H1 (cell line): ENCODE measurements around the gene CPED1. TPM values are rescaled to one million over a fixed set of nuclear protein-coding genes. Genes with fewer than 3 reads are reported as not detected.

ENCODE experiments used
- CTCF ChIA-PET: fragments of 300-600 bp; sonication (Branson Sonifier 250); formaldehyde crosslinking; loops from one replicate; lab custom pipeline; 2021; ENCODE audit not compliant: partially characterized antibody; lab: Charles Lee
- POLR2A ChIA-PET: fragments of 300-600 bp; sonication (Branson Sonifier 250); formaldehyde crosslinking; loops from one replicate; lab custom pipeline; 2021; ENCODE audit warnings: inconsistent platforms; ENCODE audit not compliant: partially characterized antibody; lab: Charles Lee
- DNase-seq, 2 experiments: peaks; one replicate each; pipeline versions ENCODE4 v3.0.0 to v3.0.0-alpha.2; 2010 to 2022; ENCODE audit warnings: low spot score in 2 of 2, low read depth in 1 of 2, mixed read lengths in 1 of 2
- FAIRE-seq: peaks from 2 replicates; lab custom pipeline; 2011; peaks lifted over from hg19 to GRCh38; lab: Jason Lieb, UNC
- H2AFZ ChIP-seq: 2 replicates; pipeline ENCODE4 v1.8.1; 2012; ENCODE audit warnings: low read length, inconsistent platforms
- H2AK5ac ChIP-seq: 2 replicates; pipeline ENCODE4 v1.6.1; 2013; ENCODE audit warnings: low read depth, low read length
- H2BK120ac ChIP-seq: replicated peaks from 2 replicates; pipeline ENCODE3; 2013; ENCODE audit warnings: low read depth, low read length, inconsistent platforms
- H2BK12ac ChIP-seq: 2 replicates; pipeline ENCODE4 v1.6.1; 2013; ENCODE audit warnings: low read depth, low read length
- H2BK15ac ChIP-seq: 2 replicates; pipeline ENCODE4 v1.6.1; 2013; ENCODE audit warnings: low read length
- H2BK20ac ChIP-seq: 2 replicates; pipeline ENCODE4 v1.6.1; 2013; ENCODE audit warnings: low read length
- H2BK5ac ChIP-seq: 2 replicates; pipeline ENCODE4 v1.6.1; 2013; ENCODE audit warnings: low read depth, low read length
- H3K14ac ChIP-seq: 2 replicates; pipeline ENCODE4 v1.6.1; 2013; ENCODE audit warnings: inconsistent platforms; ENCODE audit not compliant: insufficient read length
- H3K18ac ChIP-seq: 2 replicates; pipeline ENCODE4 v1.6.1; 2013; ENCODE audit warnings: low read length; ENCODE audit errors: extremely low read depth
- H3K23ac ChIP-seq: 2 replicates; pipeline ENCODE4 v1.6.1; 2013; ENCODE audit warnings: inconsistent platforms; ENCODE audit not compliant: insufficient read length
- H3K23me2 ChIP-seq: 2 replicates; pipeline ENCODE4 v1.6.1; 2013; ENCODE audit warnings: low read depth, low read length
- H3K27ac ChIP-seq: 2 replicates; pipeline ENCODE4 v1.6.1; 2011; ENCODE audit warnings: low read depth, low read length, inconsistent platforms
- H3K27me3 ChIP-seq, 4 experiments: replicated peaks in 1 of 4; 1 replicate in 1 of 4; 2 replicates in 3 of 4; pipeline versions ENCODE4 v1.6.1 to v1.8.1; 2011 to 2013; ENCODE audit warnings: low read length in 3 of 4, mild to moderate bottlenecking in 3 of 4, inconsistent platforms in 2 of 4, mixed read lengths in 2 of 4, moderate library complexity in 1 of 4; ENCODE audit not compliant: control insufficient read depth in 3 of 4, insufficient read depth in 3 of 4; ENCODE audit errors: extremely low read depth in 1 of 4
- H3K36me3 ChIP-seq, 4 experiments: 2 replicates each; pipeline versions ENCODE4 v1.6.1 to v1.8.1; 2011 to 2013; ENCODE audit warnings: mild to moderate bottlenecking in 4 of 4, low read length in 3 of 4, moderate library complexity in 2 of 4, control low read depth in 1 of 4, inconsistent platforms in 1 of 4; ENCODE audit not compliant: insufficient read depth in 4 of 4, control insufficient read depth in 2 of 4
- H3K4ac ChIP-seq: replicated peaks from 2 replicates; pipeline ENCODE3; 2013; ENCODE audit warnings: low read length, low read depth, mixed read lengths, inconsistent platforms; ENCODE audit not compliant: insufficient read length
- H3K4me1 ChIP-seq, 4 experiments: replicated peaks in 1 of 4; 1 replicate in 1 of 4; 2 replicates in 3 of 4; pipeline versions ENCODE4 v1.6.1 to v1.8.1; 2011 to 2013; ENCODE audit warnings: low read length in 3 of 4, inconsistent platforms in 2 of 4, mixed read lengths in 1 of 4; ENCODE audit not compliant: insufficient read depth in 4 of 4, control insufficient read depth in 3 of 4
- H3K4me2 ChIP-seq, 2 experiments: 2 replicates each; pipeline versions ENCODE4 v1.6.1 to v1.8.1; 2011 to 2013; ENCODE audit warnings: low read depth in 2 of 2, low read length in 2 of 2, control low read depth in 1 of 2, inconsistent platforms in 1 of 2, mild to moderate bottlenecking in 1 of 2; ENCODE audit not compliant: insufficient read depth in 1 of 2
- H3K4me3 ChIP-seq, 4 experiments: fragments of 200-600, 300-600 bp in 1 of 4; sonication (generic), shearing (Covaris generic), sonication (Bioruptor Twin) in 1 of 4; 2 replicates each; pipeline versions ENCODE4 v1.5.1 to v1.8.1; 2011 to 2016; ENCODE audit warnings: low read length in 4 of 4, low read depth in 3 of 4, control low read depth in 2 of 4, inconsistent platforms in 2 of 4, mild to moderate bottlenecking in 2 of 4, mixed read lengths in 1 of 4, moderate library complexity in 1 of 4; ENCODE audit not compliant: insufficient read depth in 2 of 4; ENCODE audit errors: extremely low read depth in 1 of 4
- H3K56ac ChIP-seq: replicated peaks from 2 replicates; pipeline ENCODE3; 2013; ENCODE audit warnings: low read depth, mild to moderate bottlenecking, mixed read lengths, low read length, inconsistent platforms; ENCODE audit not compliant: insufficient read length
- H3K79me1 ChIP-seq: 2 replicates; pipeline ENCODE4 v1.6.1; 2013; ENCODE audit warnings: low read depth, low read length, control low read depth
- H3K79me2 ChIP-seq, 2 experiments: 2 replicates each; pipeline versions ENCODE4 v1.6.1 to v1.8.1; 2012 to 2013; ENCODE audit warnings: low read length in 2 of 2, mild to moderate bottlenecking in 2 of 2, inconsistent platforms in 1 of 2; ENCODE audit not compliant: insufficient read depth in 2 of 2, control insufficient read depth in 1 of 2
- H3K9ac ChIP-seq, 4 experiments: replicated peaks in 1 of 4; 1 replicate in 1 of 4; 2 replicates in 3 of 4; pipeline versions ENCODE4 v1.6.1 to v1.8.1; 2011 to 2013; ENCODE audit warnings: low read depth in 3 of 4, low read length in 3 of 4, control low read depth in 2 of 4, mild to moderate bottlenecking in 2 of 4, moderate library complexity in 2 of 4, inconsistent platforms in 1 of 4; ENCODE audit errors: extremely low read depth in 1 of 4
- H3K9me3 ChIP-seq, 2 experiments: 2 replicates each; pipeline versions ENCODE4 v1.6.1 to v1.8.1; 2012 to 2013; ENCODE audit warnings: mild to moderate bottlenecking in 2 of 2, moderate library complexity in 2 of 2, control low read depth in 1 of 2, inconsistent platforms in 1 of 2, low read depth in 1 of 2, low read length in 1 of 2, mixed read lengths in 1 of 2; ENCODE audit not compliant: insufficient read depth in 2 of 2
- H4K20me1 ChIP-seq, 2 experiments: replicated peaks in 1 of 2; 2 replicates each; pipeline versions ENCODE3 to v1.8.1; 2011 to 2013; ENCODE audit warnings: inconsistent platforms in 2 of 2, low read length in 2 of 2, mild to moderate bottlenecking in 1 of 2; ENCODE audit not compliant: insufficient read depth in 2 of 2, control insufficient read depth in 1 of 2
- H4K5ac ChIP-seq: 2 replicates; pipeline ENCODE4 v1.6.1; 2013; ENCODE audit warnings: low read length, low read depth, mixed read lengths, inconsistent platforms; ENCODE audit not compliant: insufficient read length
- H4K8ac ChIP-seq: 2 replicates; pipeline ENCODE4 v1.8.0; 2013; ENCODE audit warnings: mild to moderate bottlenecking, moderate library complexity, low read length, inconsistent platforms; ENCODE audit not compliant: insufficient read depth; ENCODE audit errors: extremely low read depth
- H4K91ac ChIP-seq: replicated peaks from 2 replicates; pipeline ENCODE3; 2013; ENCODE audit warnings: low read length, mixed read lengths, inconsistent platforms; ENCODE audit not compliant: insufficient read length
- BCL11A ChIP-seq, 2 experiments: IDR thresholded peaks; one replicate each; pipeline ENCODE4 v1.6.1; 2011; ENCODE audit warnings: low read depth in 2 of 2, low read length in 2 of 2, mild to moderate bottlenecking in 2 of 2
- CTBP2 ChIP-seq: IDR thresholded peaks from 2 replicates; pipeline ENCODE4 v1.7.0; 2011; ENCODE audit warnings: borderline replicate concordance, mild to moderate bottlenecking, moderate library complexity, mixed read lengths, low read length; ENCODE audit not compliant: insufficient read depth, insufficient read length
- JUN ChIP-seq: IDR thresholded peaks from 2 replicates; pipeline ENCODE4 v1.6.1; 2011; ENCODE audit warnings: low read depth, mild to moderate bottlenecking, improper control_type of control experiment, low read length
- KDM1A ChIP-seq: fragments of 200-600, 300-600 bp; sonication (generic); IDR thresholded peaks from 2 replicates; pipeline ENCODE4 v1.7.1; 2016; ENCODE audit warnings: mild to moderate bottlenecking, low read length, borderline replicate concordance
- MAX ChIP-seq: IDR thresholded peaks from 2 replicates; pipeline ENCODE4 v1.6.1; 2012; ENCODE audit warnings: inconsistent platforms
- RNF2 ChIP-seq: fragments of 200-900, 300-1000 bp; sonication (generic); IDR thresholded peaks from 2 replicates; pipeline ENCODE4 v1.7.1; 2016; ENCODE audit warnings: borderline replicate concordance, low read depth, mild to moderate bottlenecking, antibody characterized with exemption, low read length; ENCODE audit not compliant: poor library complexity, severe bottlenecking; ENCODE audit errors: missing control alignments
- SIN3A ChIP-seq, 2 experiments: IDR thresholded peaks in 1 of 2; conservative IDR thresholded peaks in 1 of 2; 2 replicates each; pipeline ENCODE4 v1.6.1; 2011 to 2012; ENCODE audit warnings: low read length in 2 of 2, improper control_type of control experiment in 1 of 2, low read depth in 1 of 2, mild to moderate bottlenecking in 1 of 2
- SIRT6 ChIP-seq: IDR thresholded peaks from one replicate; pipeline ENCODE4 v1.7.1; 2012; ENCODE audit warnings: low read length, inconsistent platforms
- SRF ChIP-seq: IDR thresholded peaks from 2 replicates; pipeline ENCODE4 v1.6.1; 2011; ENCODE audit warnings: mild to moderate bottlenecking, low read depth, low read length, moderate library complexity
- SUZ12 ChIP-seq: fragments of 200-600 bp; sonication (generic); IDR thresholded peaks from 2 replicates; pipeline ENCODE4 v1.6.1; 2012; ENCODE audit warnings: mild to moderate bottlenecking, inconsistent platforms, low read length, moderate library complexity, mixed read lengths
- YY1 ChIP-seq: IDR thresholded peaks from 2 replicates; pipeline ENCODE4 v1.6.1; 2011; ENCODE audit warnings: low read depth, mild to moderate bottlenecking, low read length
- ZNF274 ChIP-seq: IDR thresholded peaks from 2 replicates; pipeline ENCODE4 v1.7.0; 2012; ENCODE audit warnings: low read length, borderline replicate concordance; ENCODE audit errors: extremely low read depth
- WGBS, 2 experiments: shearing (Covaris generic) in 1 of 2; methylation state at CpG; one replicate each; pipeline versions ENCODE4 v1.1.6 to v1.1.7; 2013 to 2015; ENCODE audit warnings: low lambda C conversion rate in 2 of 2, mixed read lengths in 2 of 2, inconsistent platforms in 1 of 2, low coverage in 1 of 2, missing lambda C conversion rate in 1 of 2; ENCODE audit not compliant: insufficient replicate concordance in 2 of 2, insufficient coverage in 1 of 2, insufficient read length in 1 of 2; ENCODE audit errors: extremely low coverage in 1 of 2, missing lambda C conversion rate in 1 of 2; 5-methylcytosine and 5-hydroxymethylcytosine counted together
- polyA plus RNA-seq, 7 experiments: library from polyadenylated mRNA; depleted of rRNA in 3 of 7; stranded (reverse) in 5 of 7; unstranded in 2 of 7; fragments of >200 nt in 5 of 7; fragments of 200-250 nt in 2 of 7; gene quantifications; 1 replicate in 5 of 7; 2 replicates in 1 of 7; 4 replicates in 1 of 7; pipeline versions ENCODE4 v1.2.1 to v1.2.3, GENCODE V29; 2011 to 2013; ENCODE audit warnings: missing spikeins in 2 of 7, mixed read lengths in 2 of 7
- total RNA-seq: library from RNA; stranded (reverse); fragmentation: NEBNext Ultra II Directional; extraction: Animal tissue kit (Norgen Biotek cat#: 25700); gene quantifications from 2 replicates; pipeline ENCODE4 v1.2.1, GENCODE V29; 2021

The CPED1 gene
- total and polyA plus RNA-seq, 2 of the 8 experiments (the other 6 are each of a cell fraction or from before 2014, with no cell fraction given), result 0.08 to 0.39 TPM

- ChIA-PET CTCF (interaction anchor here (0.9 to 3.3 kb wide), 3 partner anchors 15 to 97 kb away, joined by 3 to 16 read pairs (median 4); partner anchors contain the start of gene CPED1), POLR2A (interaction anchor here (0.9 kb wide), 1 partner anchor 100 kb away, joined by 4 read pairs; no protein-coding TSS in a partner anchor)
- Histone ChIP-seq H2BK20ac (no peak overlapping the region), H4K20me1 (no peaks in the 10 kb centered on the region), H3K4ac (no peak overlapping the region), H3K79me2 (no peaks in the 10 kb centered on the region), H4K5ac (no peak overlapping the region), H3K14ac (no peak overlapping the region), H2BK5ac (no peak overlapping the region), H2AFZ (no peak overlapping the region), H2AK5ac (no peak overlapping the region), H3K27ac (no peak overlapping the region), H3K4me2 (no peak overlapping the region), H3K9me3 (no peaks in the 10 kb centered on the region), H2BK15ac (no peak overlapping the region), H2BK12ac (no peak overlapping the region), H3K4me1 (peaks cover 0 to 2% (median 0%) of the 10 kb centered on the region in 4 experiments; a peak in 3 of 7 replicates), H3K27me3 (no peaks in the 10 kb centered on the region), H3K79me1 (no peaks in the 10 kb centered on the region), H3K18ac (no peak overlapping the region), H4K8ac (no peak overlapping the region), H3K23me2 (no peaks in the 10 kb centered on the region), H2BK120ac (no peak overlapping the region), H3K36me3 (no peaks in the 10 kb centered on the region), H3K23ac (no peak overlapping the region), H4K91ac (no peak overlapping the region), H3K4me3 (no peak overlapping the region), H3K56ac (no peak overlapping the region), H3K9ac (no peak overlapping the region)
- no peak for DNase-seq
- WGBS, 2 experiments, result 89% methylated on average over 2 of the region's 2 CpGs; no CpG with 5 or more reads in 1 of the 2 experiments
- FAIRE-seq, result no peak
- no peak for TF ChIP-seq BCL11A (IDR thresholded peaks at IDR 0.05; ENCODE audit: low read depth in 2 of 2, low read length in 2 of 2)
- TF ChIP-seq YY1, result no peak
- TF ChIP-seq SIN3A (conservative IDR thresholded peaks at IDR 0.05 in 1 of 2, IDR thresholded peaks at IDR 0.05 in 1 of 2; ENCODE audit: low read depth in 1 of 2, low read length in 2 of 2), result no peak
- no peak for TF ChIP-seq ZNF274
- TF ChIP-seq SUZ12, result no peak
- TF ChIP-seq RNF2, result no peak
- no peak for TF ChIP-seq SRF
- TF ChIP-seq SIRT6, result no peak
- no peak for TF ChIP-seq MAX
- no peak for TF ChIP-seq CTBP2
- no peak for TF ChIP-seq KDM1A
- TF ChIP-seq JUN, result no peak
These were observed 13.7 kb downstream of the CPED1 start for GRCh38 chr7:121002048-121002756.
